Body of pancreas (tissue), 4 donors: ENCODE measurements around the gene CCL4. TPM values are rescaled to one million over a fixed set of nuclear protein-coding genes. Genes with fewer than 3 reads are reported as not detected.
"Not testable (repeated sequence)": the region's sequence is repeated elsewhere in the genome, so short reads cannot be mapped to it uniquely, and the experiment has no call there.

Source experiments
- ATAC-seq: fragments of 150-250 bp; one replicate; pipeline ENCODE4 v1.9.1; 2016
- DNase-seq, 4 donors: peaks; one replicate each; pipeline ENCODE4 v3.0.0-alpha.2; 2019
- H3K27ac ChIP-seq, 4 donors: fragments of 200-600 bp; sonication (generic); 1 replicate in 3 of 4; 2 replicates in 1 of 4; pipeline versions ENCODE4 v1.5.1 to v1.6.1; 2016 to 2019; ENCODE audit warnings: mild to moderate bottlenecking in 1 of 4, mixed read lengths in 1 of 4, moderate library complexity in 1 of 4
- H3K27me3 ChIP-seq, 2 donors: fragments of 200-600 bp; sonication (generic); one replicate each; pipeline ENCODE4 v1.6.0; 2016; ENCODE audit warnings: mild to moderate bottlenecking in 1 of 2
- H3K36me3 ChIP-seq, 2 donors: fragments of 200-600 bp; sonication (generic); replicated peaks in 1 of 2; 2 replicates each; pipeline ENCODE4 v1.5.1; 2016; ENCODE audit warnings: low read depth in 2 of 2; ENCODE audit not compliant: insufficient read depth in 1 of 2
- H3K4me1 ChIP-seq: fragments of 200-600 bp; sonication (generic); one replicate; pipeline ENCODE4 v1.6.0; 2016
- H3K4me3 ChIP-seq, 2 donors: fragments of 200-600 bp; sonication (generic); 1 replicate in 1 of 2; 2 replicates in 1 of 2; pipeline ENCODE4 v1.5.1; 2016 to 2019
- H3K9me3 ChIP-seq, 3 donors: fragments of 200-600 bp; sonication (generic); 1 replicate in 2 of 3; 2 replicates in 1 of 3; pipeline ENCODE4 v1.5.1; 2016
- CTCF ChIP-seq, 7 experiments: fragments of 450-650 bp in 4 of 7; fragments of 200-600 bp in 3 of 7; sonication (generic) in 3 of 7; IDR thresholded peaks; one replicate each; pipeline ENCODE4 v1.5.1; 2016 to 2019; ENCODE audit warnings: antibody characterized with exemption in 7 of 7
- POLR2A ChIP-seq, 3 donors: fragments of 450-650 bp; IDR thresholded peaks; one replicate each; pipeline ENCODE4 v1.6.1; 2016; ENCODE audit warnings: antibody characterized with exemption in 3 of 3, mild to moderate bottlenecking in 2 of 3
- WGBS, 2 donors: methylation state at CpG; one replicate each; pipeline ENCODE4 v1.1.5; 2017; 5-methylcytosine and 5-hydroxymethylcytosine counted together
- intact Hi-C: fragments of 100-400 bp; cut with DNase I; formaldehyde crosslinking; loops from one replicate; pipeline ENCODE4 v1.15.1; 2023
- total RNA-seq, 2 donors: library from RNA; depleted of rRNA; stranded (reverse); fragments of >200 nt; gene quantifications; one replicate each; pipeline ENCODE4 v1.1.0, GENCODE V29; 2016

The CCL4 gene
- total RNA-seq, 2 donors from 2014 or later = not detected

GRCh38 chr17:36105781-36106492 is 2.3 kb downstream of the CCL4 start:
- intact Hi-C loops = no loop called here
- no peaks in the 10 kb centered on the region for H3K4me1 ChIP-seq
- H3K36me3 ChIP-seq = no peaks in the 10 kb centered on the region
- no peak overlapping the region for H3K4me3 ChIP-seq
- ATAC-seq (no peak), DNase-seq (no peak)
- H3K9me3 ChIP-seq = no peaks in the 10 kb centered on the region
- TF ChIP-seq CTCF (IDR thresholded peaks at IDR 0.05) (no peak), POLR2A (IDR thresholded peaks at IDR 0.05) (no peak)
- H3K27ac ChIP-seq = no peak overlapping the region
- no peaks in the 10 kb centered on the region for H3K27me3 ChIP-seq
- WGBS, 2 donors = 59 to 60% methylated on average over 5 of the region's 5 CpGs

- no peak overlapping the region for H3K27ac ChIP-seq
Observed at GRCh38 chr17:36106493-36106835, 2.8 kb downstream of the CCL4 start.

GRCh38 chr17:36107660-36108059 is 4.0 kb downstream of the CCL4 start:
- WGBS, 2 donors = 81 to 90% methylated on average over 3 of the region's 3 CpGs
- H3K27ac ChIP-seq = no peak overlapping the region

More at GRCh38 chr17:36106493-36106835, 2.8 kb downstream of the CCL4 start:
- no peak overlapping the region for H3K4me3 ChIP-seq
- intact Hi-C loops = no loop called here
- WGBS, 2 donors = 70 to 75% methylated on average over 6 of the region's 6 CpGs
- no peaks in the 10 kb centered on the region for H3K27me3 ChIP-seq
- TF ChIP-seq POLR2A (IDR thresholded peaks at IDR 0.05) = no peak
- no peak for TF ChIP-seq CTCF (IDR thresholded peaks at IDR 0.05)
- no peaks in the 10 kb centered on the region for H3K4me1 ChIP-seq
- H3K36me3 ChIP-seq = no peaks in the 10 kb centered on the region
- H3K9me3 ChIP-seq = no peaks in the 10 kb centered on the region
- ATAC-seq = no peak
- no peak for DNase-seq

GRCh38 chr17:36108265-36108664 is 4.6 kb downstream of the CCL4 start:
- H3K9me3 ChIP-seq, H3K4me1 ChIP-seq, H3K27me3 ChIP-seq, ATAC-seq, DNase-seq, H3K36me3 ChIP-seq, H3K27ac ChIP-seq, H3K4me3 ChIP-seq, intact Hi-C loops: not testable (repeated sequence)
- WGBS, 2 donors = 51 to 57% methylated on average over 5 of the region's 5 CpGs

More at GRCh38 chr17:36107660-36108059, 4.0 kb downstream of the CCL4 start:
- no peaks in the 10 kb centered on the region for H3K9me3 ChIP-seq
- no peak for DNase-seq
- intact Hi-C loops = no loop called here
- no peak for ATAC-seq
- H3K4me3 ChIP-seq = no peak overlapping the region
- H3K36me3 ChIP-seq = no peaks in the 10 kb centered on the region
- TF ChIP-seq POLR2A (IDR thresholded peaks at IDR 0.05) (no peak), CTCF (IDR thresholded peaks at IDR 0.05) (no peak)
- no peaks in the 10 kb centered on the region for H3K27me3 ChIP-seq
- H3K4me1 ChIP-seq = no peaks in the 10 kb centered on the region

- no peak overlapping the region for H3K4me3 ChIP-seq
- TF ChIP-seq POLR2A (IDR thresholded peaks at IDR 0.05) (no peak), CTCF (IDR thresholded peaks at IDR 0.05) (no peak)
- no peaks in the 10 kb centered on the region for H3K4me1 ChIP-seq
- H3K36me3 ChIP-seq = no peaks in the 10 kb centered on the region
- intact Hi-C loops = no loop called here
- WGBS, 2 donors = 71 to 75% methylated on average over 4 of the region's 4 CpGs
- no peak for DNase-seq
- no peaks in the 10 kb centered on the region for H3K9me3 ChIP-seq
- no peak for ATAC-seq
- H3K27me3 ChIP-seq = no peaks in the 10 kb centered on the region
- H3K27ac ChIP-seq = no peak overlapping the region
Observed at GRCh38 chr17:36111068-36111490, 7.5 kb downstream of the CCL4 start.
